Hematopoietic multipotent progenitor cell treated with erythropoietin and hydrocortisone succinate and interleukin-3 and kit ligand, for 4 days (in vitro differentiated cells): ENCODE data around the gene RHBDL1.

Experiments used
- DNase-seq: peaks from one replicate; pipeline ENCODE4 v3.0.0-alpha.2; 2015

Gene RHBDL1

GRCh38 chr16:675884-676564 lies 553 bp downstream of the RHBDL1 start:
- no peak for DNase-seq

DNA sequence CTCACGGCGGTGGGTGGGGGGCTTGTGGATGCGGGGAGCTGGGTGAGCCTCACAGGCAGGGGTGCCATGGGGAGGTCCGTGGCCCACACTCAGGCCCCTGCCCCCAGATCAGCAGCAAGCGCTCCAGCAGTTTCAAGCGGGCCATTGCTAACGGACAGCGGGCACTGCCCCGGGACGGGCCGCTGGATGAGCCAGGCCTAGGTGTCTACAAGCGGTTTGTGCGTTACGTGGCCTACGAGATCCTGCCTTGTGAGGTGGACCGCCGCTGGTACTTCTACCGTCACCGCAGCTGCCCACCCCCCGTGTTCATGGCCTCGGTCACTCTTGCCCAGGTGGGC lies 1.1 kb downstream of the RHBDL1 start:
- no peak for DNase-seq

DNA sequence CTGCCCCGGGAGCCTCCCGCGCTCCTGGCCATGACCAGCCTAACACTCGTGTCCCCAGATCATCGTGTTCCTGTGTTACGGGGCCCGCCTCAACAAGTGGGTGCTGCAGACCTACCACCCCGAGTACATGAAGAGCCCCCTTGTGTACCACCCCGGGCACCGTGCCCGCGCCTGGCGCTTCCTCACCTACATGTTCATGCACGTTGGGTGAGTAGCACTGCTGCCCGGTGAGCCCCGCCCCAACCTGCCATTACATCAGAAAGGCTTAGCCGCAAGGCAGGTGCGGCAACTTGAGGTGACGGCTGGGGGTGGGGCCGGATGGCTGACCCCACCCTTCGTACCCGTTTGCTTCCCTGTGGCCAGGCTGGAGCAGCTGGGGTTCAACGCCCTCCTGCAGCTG lies 1.4 kb downstream of the RHBDL1 start:
- no peak for DNase-seq

GRCh38 chr16:677316-678190 lies 2.1 kb downstream of the RHBDL1 start:
- no peak for DNase-seq

GRCh38 chr16:678209-678857 lies 2.9 kb downstream of the RHBDL1 start:
- no peak for DNase-seq

DNA sequence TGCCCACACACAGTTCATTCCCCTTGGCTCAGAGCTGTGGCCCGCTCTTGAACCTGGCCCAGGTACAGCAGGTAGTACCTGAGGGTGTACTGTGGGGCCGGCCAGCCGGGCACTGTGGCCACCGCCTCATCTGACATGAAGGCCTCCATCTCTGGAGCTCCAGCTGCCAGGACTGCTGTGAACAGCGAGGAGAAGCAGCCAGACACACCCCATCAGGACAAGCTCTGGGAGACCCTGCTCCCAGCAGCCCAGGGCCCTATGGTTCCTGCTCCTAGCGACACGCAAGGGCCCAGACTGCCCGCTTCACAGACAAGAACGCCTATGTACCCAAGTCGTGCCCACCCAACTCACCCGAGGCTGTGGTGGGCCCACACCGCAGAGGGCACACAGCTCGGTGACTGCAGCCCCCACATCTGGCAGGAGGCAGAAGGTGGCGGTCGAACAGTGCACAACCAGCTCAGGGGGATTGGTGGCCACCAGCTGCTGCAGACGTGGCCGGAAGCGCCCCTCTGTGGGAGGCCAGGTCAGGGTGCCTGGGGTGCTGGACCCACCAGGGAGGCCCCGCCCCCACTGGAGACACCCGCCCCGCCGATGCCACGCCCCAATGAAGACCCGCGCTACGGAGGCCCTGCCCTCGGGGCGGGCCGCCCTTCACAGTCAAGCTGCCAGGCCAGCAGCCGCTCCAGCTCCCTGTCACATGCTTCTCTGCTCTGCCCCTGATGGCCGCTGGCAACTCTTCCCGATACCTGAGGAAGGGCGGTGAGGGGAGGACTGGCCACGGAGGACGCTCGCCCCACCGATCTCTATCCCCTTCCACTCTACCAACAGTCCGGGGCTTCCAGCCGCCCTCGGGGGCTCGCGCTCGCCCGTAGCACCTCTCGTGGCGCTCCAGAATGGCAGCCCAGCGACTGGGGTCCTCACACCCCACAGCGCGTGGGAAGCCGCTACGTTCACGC lies 3.7 kb downstream of the RHBDL1 start:
- peak; percentile 90 for DNase-seq

- peak; percentile 94 for DNase-seq
Measured at GRCh38 chr16:679814-680624, 4.5 kb downstream of the RHBDL1 start, which contains the start of gene STUB1. Gene STUB1 (plus strand): TSS chr16:680410. CDS start chr16:680526, 116 bp downstream.

DNA sequence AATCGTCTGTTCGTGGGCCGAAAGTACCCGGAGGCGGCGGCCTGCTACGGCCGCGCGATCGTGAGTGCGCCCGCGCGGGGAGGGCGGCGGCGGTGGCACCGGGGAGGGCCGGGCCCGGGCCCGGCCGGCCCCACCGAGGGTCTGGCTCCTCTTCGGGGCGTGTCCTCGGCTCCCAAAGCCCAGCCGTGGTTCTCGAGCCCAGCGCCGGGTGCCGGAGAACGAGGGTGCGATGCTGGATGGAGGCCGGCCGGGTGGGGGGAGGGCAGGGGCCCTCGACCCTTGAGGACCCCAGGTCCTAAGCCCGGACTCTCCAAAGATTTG lies 5.1 kb downstream of the RHBDL1 start:
- no peak for DNase-seq

DNA sequence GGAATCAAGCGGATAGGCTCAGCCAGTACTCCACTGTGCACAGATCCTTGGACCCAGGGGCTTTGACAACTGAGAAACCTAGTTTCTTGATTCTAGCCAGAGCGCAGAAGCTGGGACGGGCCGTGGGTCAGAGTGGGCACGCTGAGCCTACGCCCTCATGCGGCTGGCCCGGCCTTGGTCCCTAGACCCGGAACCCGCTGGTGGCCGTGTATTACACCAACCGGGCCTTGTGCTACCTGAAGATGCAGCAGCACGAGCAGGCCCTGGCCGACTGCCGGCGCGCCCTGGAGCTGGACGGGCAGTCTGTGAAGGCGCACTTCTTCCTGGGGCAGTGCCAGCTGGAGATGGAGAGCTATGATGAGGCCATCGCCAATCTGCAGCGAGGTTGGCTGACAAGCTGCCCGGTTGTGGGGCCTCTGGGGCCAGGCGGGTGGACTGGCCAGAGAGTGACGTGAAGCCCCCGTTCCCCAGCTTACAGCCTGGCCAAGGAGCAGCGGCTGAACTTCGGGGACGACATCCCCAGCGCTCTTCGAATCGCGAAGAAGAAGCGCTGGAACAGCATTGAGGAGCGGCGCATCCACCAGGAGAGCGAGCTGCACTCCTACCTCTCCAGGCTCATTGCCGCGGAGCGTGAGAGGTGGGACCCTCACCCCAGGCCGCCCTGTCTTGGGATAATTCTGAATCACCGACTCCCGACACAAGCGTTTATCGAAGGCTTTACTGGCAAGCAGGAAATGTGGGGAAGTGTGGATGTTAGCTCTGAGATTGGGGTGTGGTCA lies 5.7 kb downstream of the RHBDL1 start:
- peak; percentile 72 for DNase-seq

- DNase-seq: no peak
Measured at GRCh38 chr16:681746-682427, 6.4 kb downstream of the RHBDL1 start.

DNA sequence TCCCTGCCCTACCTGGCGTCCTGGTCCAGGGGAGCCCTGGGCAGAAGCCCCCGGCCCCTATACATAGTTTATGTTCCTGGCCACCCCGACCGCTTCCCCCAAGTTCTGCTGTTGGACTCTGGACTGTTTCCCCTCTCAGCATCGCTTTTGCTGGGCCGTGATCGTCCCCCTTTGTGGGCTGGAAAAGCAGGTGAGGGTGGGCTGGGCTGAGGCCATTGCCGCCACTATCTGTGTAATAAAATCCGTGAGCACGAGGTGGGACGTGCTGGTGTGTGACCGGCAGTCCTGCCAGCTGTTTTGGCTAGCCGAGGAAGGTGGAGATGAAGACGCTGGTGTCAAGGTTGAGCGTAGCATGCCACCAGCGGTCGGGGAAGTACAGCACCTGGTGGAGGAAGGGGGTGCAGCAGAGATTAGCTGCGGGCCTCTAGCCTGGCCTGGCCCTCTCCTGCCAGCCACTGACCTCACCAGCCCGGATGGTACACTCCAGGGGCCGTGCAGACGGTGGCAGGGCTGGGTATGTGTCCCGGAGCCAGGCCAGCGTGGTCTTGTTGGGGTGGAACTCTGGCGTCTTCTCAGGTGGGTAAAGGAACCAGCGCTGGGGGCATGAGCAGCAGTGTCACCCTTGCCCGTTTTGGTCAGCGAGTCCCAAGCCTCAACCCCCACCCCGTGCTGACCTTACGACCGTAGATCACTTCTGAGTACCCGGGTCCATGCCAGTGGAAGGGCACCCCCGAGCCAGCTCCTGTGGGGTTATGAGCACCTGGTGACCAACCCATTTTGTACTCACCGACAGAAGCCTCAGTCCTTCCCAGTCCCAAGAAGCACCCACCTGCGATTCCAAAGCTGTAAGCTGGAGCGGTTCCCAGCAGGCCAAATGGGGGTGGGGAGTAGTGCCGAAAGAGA lies 7.3 kb downstream of the RHBDL1 start:
- no peak for DNase-seq

DNA sequence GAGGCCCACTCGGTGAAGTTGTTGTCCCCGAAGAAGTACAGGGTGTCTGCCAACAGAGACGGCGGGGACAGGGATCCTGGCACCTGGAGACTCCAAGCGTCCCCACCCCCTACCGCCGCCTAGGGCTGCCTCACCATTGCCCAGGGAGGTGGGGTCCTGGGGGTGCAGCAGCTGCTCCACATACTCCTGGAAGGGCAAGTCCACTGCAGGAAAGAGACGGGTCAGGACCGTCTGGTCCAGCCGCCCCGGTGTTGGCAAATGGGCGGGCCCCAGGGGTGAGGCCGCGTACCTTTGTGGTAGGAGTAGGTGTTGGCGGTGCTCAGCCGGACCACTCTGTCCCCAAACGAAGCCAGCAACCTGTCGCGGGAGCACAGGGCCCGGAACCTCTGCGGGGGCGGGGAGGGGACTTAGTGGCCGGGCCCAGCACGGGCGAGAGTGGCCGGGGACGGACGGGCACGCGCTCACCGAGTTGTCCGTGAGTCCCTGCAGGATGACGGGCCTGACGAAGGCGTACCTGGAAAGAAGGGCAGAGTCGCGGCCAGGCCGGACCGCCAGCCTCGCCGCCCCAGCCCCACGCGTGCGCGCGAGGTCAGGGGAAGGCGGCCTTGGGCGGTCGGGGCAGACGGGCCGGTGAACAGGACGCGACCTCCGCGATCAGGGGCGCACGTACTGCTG lies 8.1 kb downstream of the RHBDL1 start:
- DNase-seq: peak; percentile 44

GRCh38 chr16:684071-684794 lies 8.8 kb downstream of the RHBDL1 start, which contains the start of gene JMJD8:
Gene JMJD8 (minus strand): TSS chr16:684334. CDS start chr16:684319, 15 bp downstream.
- peak; percentile 99 for DNase-seq

GRCh38 chr16:684961-685696 lies 9.7 kb downstream of the RHBDL1 start:
- no peak for DNase-seq

DNA sequence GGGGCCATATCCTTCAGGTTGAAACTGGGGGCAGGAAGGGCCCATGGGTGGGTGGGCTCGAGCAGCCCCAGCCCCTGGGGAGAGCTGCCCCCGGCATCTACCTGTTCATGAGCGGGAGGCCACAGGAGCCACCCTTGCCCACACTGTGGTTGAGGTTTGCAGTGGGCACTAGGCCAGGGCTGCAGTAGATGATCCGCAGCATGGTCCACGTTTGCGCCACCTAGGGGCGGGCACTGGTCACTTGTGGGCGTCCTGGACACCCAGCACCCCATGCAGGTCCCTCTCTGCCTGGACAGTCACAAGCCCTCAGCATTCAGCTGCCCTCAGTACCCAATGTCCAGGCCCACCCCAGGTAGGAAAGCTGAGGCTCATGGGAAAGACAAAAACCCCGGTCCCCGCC lies 10.5 kb downstream of the RHBDL1 start:
- DNase-seq: peak; percentile 68

DNA sequence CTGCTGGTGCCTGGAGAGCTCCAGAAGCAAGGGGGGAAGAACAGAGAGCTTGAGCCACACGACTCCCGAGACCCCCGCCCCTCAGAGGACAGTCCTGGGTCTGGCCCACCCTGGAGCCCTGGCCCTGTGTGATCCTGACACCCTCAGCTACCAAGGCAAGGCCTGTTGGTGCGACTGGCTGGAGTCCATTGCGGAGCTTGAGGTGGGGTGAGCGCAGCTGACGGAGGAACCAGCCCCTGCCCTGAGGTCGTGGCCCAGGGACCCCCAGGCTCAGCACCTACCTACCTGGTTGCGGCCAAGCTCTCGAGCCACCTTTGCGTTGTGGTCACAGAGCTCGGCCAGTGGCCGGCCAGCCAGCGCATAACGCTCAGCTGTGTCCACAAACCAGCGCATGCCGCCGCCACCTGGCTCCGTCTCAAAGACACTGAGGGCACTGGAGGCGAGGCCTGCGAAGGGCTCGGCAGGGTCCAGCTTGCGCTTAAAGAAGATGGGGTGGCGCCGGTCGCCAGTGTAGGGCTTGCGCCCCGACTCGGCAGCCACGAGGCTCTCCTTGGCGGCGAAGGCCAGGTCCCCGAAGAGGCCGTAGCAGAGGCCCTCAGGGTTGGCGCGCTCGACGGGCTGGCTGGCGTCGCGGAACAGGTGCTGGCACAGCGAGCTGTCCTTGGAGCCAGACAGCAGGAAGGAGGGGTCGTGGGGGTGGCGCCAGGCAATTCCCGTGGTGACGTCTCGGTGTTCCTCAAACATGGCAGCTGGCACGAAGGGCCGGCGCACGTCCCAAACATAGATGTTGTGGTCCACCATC lies 11.2 kb downstream of the RHBDL1 start:
- no peak for DNase-seq
